ENCODE results near the gene CXCL8. TPM values are rescaled to one million over a fixed set of nuclear protein-coding genes. Genes with fewer than 3 reads are reported as not detected.

Gene CXCL8
- total and polyA plus RNA-seq, 10 donors, result 0.28 to 28.4 (median 0.77) TPM

DNA sequence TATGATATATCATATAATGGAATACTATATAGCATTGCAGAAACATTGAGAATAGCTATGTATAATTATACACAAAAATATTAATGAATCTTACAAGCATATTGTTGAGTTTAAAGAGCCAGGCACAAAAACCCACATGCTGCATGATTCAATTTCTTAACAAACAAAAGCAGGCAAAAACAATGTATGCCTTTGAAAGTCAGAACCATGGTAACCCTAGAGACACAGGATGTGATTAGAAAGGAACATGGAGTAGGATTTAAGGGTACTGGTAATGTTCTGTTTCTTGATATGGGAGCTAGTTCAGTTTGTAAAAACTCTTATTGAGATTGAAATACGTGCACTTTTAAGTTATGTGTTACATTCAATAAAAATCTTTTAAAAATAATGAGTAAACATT is 21.5 kb downstream of the CXCL8 start:
- Histone ChIP-seq H3K9me3 (no peaks in the 10 kb centered on the region), H3K27ac (peak overlapping the region in 1 of 8 donors; percentile 29), H3K36me3 (no peaks in the 10 kb centered on the region), H3K4me3 (no peak overlapping the region), H3K4me1 (peaks cover 0 to 16% (median 0%) of the 10 kb centered on the region in 6 donors), H3K27me3 (replicated peaks in 1 of 7) (no peaks in the 10 kb centered on the region)
- DNase-seq, result no peak
- intact Hi-C loops (cut with DNase I; ENCODE audit: low total_unique reads), result no loop called here
- TF ChIP-seq POLR2AphosphoS5 (IDR thresholded peaks at IDR 0.05) (no peak), POLR2A (IDR thresholded peaks at IDR 0.05) (no peak)
- TF ChIP-seq, protein P1, sequence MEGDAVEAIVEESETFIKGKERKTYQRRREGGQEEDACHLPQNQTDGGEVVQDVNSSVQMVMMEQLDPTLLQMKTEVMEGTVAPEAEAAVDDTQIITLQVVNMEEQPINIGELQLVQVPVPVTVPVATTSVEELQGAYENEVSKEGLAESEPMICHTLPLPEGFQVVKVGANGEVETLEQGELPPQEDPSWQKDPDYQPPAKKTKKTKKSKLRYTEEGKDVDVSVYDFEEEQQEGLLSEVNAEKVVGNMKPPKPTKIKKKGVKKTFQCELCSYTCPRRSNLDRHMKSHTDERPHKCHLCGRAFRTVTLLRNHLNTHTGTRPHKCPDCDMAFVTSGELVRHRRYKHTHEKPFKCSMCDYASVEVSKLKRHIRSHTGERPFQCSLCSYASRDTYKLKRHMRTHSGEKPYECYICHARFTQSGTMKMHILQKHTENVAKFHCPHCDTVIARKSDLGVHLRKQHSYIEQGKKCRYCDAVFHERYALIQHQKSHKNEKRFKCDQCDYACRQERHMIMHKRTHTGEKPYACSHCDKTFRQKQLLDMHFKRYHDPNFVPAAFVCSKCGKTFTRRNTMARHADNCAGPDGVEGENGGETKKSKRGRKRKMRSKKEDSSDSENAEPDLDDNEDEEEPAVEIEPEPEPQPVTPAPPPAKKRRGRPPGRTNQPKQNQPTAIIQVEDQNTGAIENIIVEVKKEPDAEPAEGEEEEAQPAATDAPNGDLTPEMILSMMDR (IDR thresholded peaks at IDR 0.05 in 8 of 11, conservative IDR thresholded peaks at IDR 0.05 in 3 of 11), result no peak
- 78 to 91% (median 84%) methylated on average over 1 of the region's 1 CpG for WGBS, 5 donors

DNA sequence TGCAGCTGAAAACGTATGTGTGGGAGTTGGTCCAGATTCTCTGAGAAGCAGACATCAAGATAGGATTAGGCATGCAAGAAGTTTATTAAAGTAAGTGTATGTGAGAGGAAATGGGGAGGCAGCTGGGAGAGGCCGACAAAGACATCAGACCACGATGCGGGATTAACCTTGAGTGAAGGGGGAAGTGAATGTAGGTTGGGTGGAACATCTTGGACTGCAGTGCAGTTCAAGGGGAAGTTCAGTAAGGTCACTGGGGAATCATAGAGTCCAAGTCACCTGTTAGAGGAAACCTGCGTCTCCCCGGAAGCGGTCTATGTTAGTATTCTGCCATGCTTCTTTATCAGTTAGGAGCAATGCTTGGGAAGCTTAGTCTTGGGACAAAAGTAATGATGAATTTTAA is 22.0 kb downstream of the CXCL8 start:
- Histone ChIP-seq H3K36me3 (no peaks in the 10 kb centered on the region), H3K4me1 (peaks cover 0 to 16% (median 0%) of the 10 kb centered on the region in 6 donors), H3K27ac (peak overlapping the region in 1 of 8 donors; percentile 29), H3K9me3 (no peaks in the 10 kb centered on the region), H3K27me3 (replicated peaks in 1 of 7) (no peaks in the 10 kb centered on the region), H3K4me3 (no peak overlapping the region)
- WGBS, 5 donors, result 28 to 48% (median 32%) methylated on average over 7 of the region's 7 CpGs
- DNase-seq, result no peak
- intact Hi-C loops (cut with DNase I; ENCODE audit: low total_unique reads), result no loop called here
- TF ChIP-seq POLR2A (IDR thresholded peaks at IDR 0.05) (no peak), POLR2AphosphoS5 (IDR thresholded peaks at IDR 0.05) (no peak)
- TF ChIP-seq, protein P1 (IDR thresholded peaks at IDR 0.05 in 8 of 11, conservative IDR thresholded peaks at IDR 0.05 in 3 of 11), result no peak

DNA sequence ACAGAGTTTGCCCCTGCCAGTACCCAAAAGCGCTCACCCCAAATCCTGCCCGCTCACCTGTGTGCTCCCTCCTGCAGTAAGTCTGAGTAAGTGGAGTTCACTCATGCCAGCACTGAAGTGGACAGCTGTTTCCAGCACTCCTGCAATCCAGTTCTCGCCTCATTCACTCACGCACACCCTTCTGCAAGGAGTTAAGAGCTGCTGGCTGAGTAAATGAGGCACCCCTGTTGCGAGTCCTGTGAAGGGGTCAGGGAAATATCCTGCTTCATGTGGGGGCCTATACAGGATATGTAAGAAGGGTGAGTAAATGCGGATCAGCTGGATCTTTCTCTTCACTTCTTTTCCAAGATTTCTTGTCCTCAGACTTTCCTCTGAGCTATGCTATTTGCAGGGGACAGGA is 23.5 kb downstream of the CXCL8 start:
- DNase-seq, result no peak
- TF ChIP-seq, protein P1 (IDR thresholded peaks at IDR 0.05 in 8 of 11, conservative IDR thresholded peaks at IDR 0.05 in 3 of 11), result no peak
- 90 to 94% (median 93%) methylated on average over 6 of the region's 6 CpGs for WGBS, 5 donors
- no peaks in the 10 kb centered on the region for H3K27me3 ChIP-seq (replicated peaks in 1 of 7)
- peaks cover 0 to 16% (median 0%) of the 10 kb centered on the region in 6 donors for H3K4me1 ChIP-seq
- no peak overlapping the region for H3K4me3 ChIP-seq
- intact Hi-C loops (cut with DNase I; ENCODE audit: low total_unique reads), result no loop called here
- H3K9me3 ChIP-seq, result no peaks in the 10 kb centered on the region
- no peaks in the 10 kb centered on the region for H3K36me3 ChIP-seq
- no peak overlapping the region for H3K27ac ChIP-seq

DNA sequence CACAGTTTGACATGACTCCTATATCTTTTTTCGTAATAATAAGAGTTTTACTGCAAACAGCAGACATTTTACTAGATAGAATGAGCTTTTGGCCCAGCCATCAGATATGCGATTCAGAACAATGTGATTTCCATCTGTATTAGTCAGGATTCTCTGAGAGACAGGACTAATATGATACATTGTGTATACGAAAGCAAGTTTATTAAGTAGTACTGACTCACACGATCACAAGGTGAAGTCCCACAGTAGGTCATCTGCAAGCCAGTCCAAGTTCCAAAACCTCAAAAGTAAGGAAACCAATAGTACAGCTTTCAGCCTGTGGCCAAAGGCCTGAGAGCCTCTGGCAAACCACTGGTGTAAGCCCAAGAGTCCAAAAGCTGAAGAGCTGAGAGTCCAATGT is 24.1 kb downstream of the CXCL8 start:
- Histone ChIP-seq H3K27me3 (replicated peaks in 1 of 7) (no peaks in the 10 kb centered on the region), H3K27ac (no peak overlapping the region), H3K9me3 (no peaks in the 10 kb centered on the region), H3K4me3 (no peak overlapping the region), H3K4me1 (peaks cover 0 to 16% (median 0%) of the 10 kb centered on the region in 6 donors), H3K36me3 (no peaks in the 10 kb centered on the region)
- intact Hi-C loops (cut with DNase I; ENCODE audit: low total_unique reads), result no loop called here
- TF ChIP-seq, protein P1 (IDR thresholded peaks at IDR 0.05 in 8 of 11, conservative IDR thresholded peaks at IDR 0.05 in 3 of 11), result no peak
- no peak for TF ChIP-seq POLR2A (IDR thresholded peaks at IDR 0.05)
- no peak for TF ChIP-seq POLR2AphosphoS5 (IDR thresholded peaks at IDR 0.05)
- no peak for DNase-seq
- 78 to 94% (median 93%) methylated on average over 4 of the region's 4 CpGs for WGBS, 5 donors

All from spleen (tissue), 11 donors.